ENCODE results near the gene LAMC1. TPM values are rescaled to one million over a fixed set of nuclear protein-coding genes. Genes with fewer than 3 reads are reported as not detected.

Gene LAMC1
- total and polyA plus RNA-seq, 2 donors (not counting 1 experiment from before 2014, with no cell fraction given): 11.5 to 34.0 TPM

GRCh38 chr1:183027791-183028190 is 4.6 kb downstream of the LAMC1 start:
- Histone ChIP-seq H3K27ac (ENCODE audit: low read length in 2 of 2) (no peak overlapping the region), H3K4me2 (replicated peaks; ENCODE audit: low read depth, low read length, poor library complexity, severe bottlenecking) (no peak overlapping the region), H3K9me3 (ENCODE audit: control extremely low read depth in 1 of 3, control insufficient read depth in 2 of 3, insufficient read depth in 1 of 3, low read length in 2 of 3) (no peaks in the 10 kb centered on the region), H3K36me3 (replicated peaks in 1 of 2; ENCODE audit: control extremely low read depth in 1 of 2, control insufficient read depth in 1 of 2, extremely low read depth in 1 of 2, insufficient read depth in 2 of 2, low read length in 1 of 2) (no peaks in the 10 kb centered on the region), H3K27me3 (replicated peaks in 1 of 4; ENCODE audit: control extremely low read depth in 1 of 4, control insufficient read depth in 3 of 4, insufficient read depth in 4 of 4, low read length in 3 of 4) (no peaks in the 10 kb centered on the region), H4K20me1 (ENCODE audit: control insufficient read depth, insufficient read depth, low read length, poor library complexity, severe bottlenecking) (peaks cover 34% of the 10 kb centered on the region), H3K4me1 (ENCODE audit: control insufficient read depth in 2 of 2, insufficient read depth in 2 of 2, low read length in 2 of 2) (peaks cover 12 to 18% of the 10 kb centered on the region in 2 donors), H3K9ac (ENCODE audit: low read length) (no peak overlapping the region), H2AFZ (ENCODE audit: insufficient read depth, low read depth, low read length, poor library complexity, severe bottlenecking) (no peak overlapping the region), H3K79me2 (ENCODE audit: control insufficient read depth, insufficient read depth, low read length) (peaks cover 77% of the 10 kb centered on the region), H3K4me3 (ENCODE audit: control extremely low read depth in 1 of 5, extremely low read depth in 1 of 5, insufficient read depth in 1 of 5, low read depth in 2 of 5, low read length in 4 of 5) (no peak overlapping the region)
- ChIA-PET CTCF (interaction anchor here (0.6 to 1.2 kb wide), 2 partner anchors 20 to 42 kb away, joined by 3 read pairs; no protein-coding TSS in a partner anchor), POLR2A (no interaction called here)
- Mint-ChIP-seq H3K27me3 (no peaks in the 10 kb centered on the region), H3K27ac (no peak overlapping the region), H3K4me3 (no peak overlapping the region), H3K9me3 (ENCODE audit: insufficient read depth) (no peaks in the 10 kb centered on the region), H3K4me1 (peaks cover 56% of the 10 kb centered on the region)
- no peak for DNase-seq
- no peak for ATAC-seq (ENCODE audit: low read depth)
- TF ChIP-seq EZH2 (IDR thresholded peaks at IDR 0.05; ENCODE audit: borderline replicate concordance, insufficient read depth, low read depth, low read length, poor library complexity, severe bottlenecking): no peak
- TF ChIP-seq, protein P1, sequence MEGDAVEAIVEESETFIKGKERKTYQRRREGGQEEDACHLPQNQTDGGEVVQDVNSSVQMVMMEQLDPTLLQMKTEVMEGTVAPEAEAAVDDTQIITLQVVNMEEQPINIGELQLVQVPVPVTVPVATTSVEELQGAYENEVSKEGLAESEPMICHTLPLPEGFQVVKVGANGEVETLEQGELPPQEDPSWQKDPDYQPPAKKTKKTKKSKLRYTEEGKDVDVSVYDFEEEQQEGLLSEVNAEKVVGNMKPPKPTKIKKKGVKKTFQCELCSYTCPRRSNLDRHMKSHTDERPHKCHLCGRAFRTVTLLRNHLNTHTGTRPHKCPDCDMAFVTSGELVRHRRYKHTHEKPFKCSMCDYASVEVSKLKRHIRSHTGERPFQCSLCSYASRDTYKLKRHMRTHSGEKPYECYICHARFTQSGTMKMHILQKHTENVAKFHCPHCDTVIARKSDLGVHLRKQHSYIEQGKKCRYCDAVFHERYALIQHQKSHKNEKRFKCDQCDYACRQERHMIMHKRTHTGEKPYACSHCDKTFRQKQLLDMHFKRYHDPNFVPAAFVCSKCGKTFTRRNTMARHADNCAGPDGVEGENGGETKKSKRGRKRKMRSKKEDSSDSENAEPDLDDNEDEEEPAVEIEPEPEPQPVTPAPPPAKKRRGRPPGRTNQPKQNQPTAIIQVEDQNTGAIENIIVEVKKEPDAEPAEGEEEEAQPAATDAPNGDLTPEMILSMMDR (IDR thresholded peaks at IDR 0.05): no peak
- intact Hi-C loops (cut with micrococcal nuclease): no loop called here

GRCh38 chr1:183029591-183030000 is 6.4 kb downstream of the LAMC1 start:
- peaks cover 52% of the 10 kb centered on the region for H3K4me1 Mint-ChIP-seq
- DNase-seq (no peak), ATAC-seq (ENCODE audit: low read depth) (no peak)
- ChIA-PET POLR2A (no interaction called here), CTCF (no interaction called here)
- WGBS (ENCODE audit: insufficient coverage): 100% methylated on average over 1 of the region's 3 CpGs
- no peak overlapping the region for H3K4me2 ChIP-seq (replicated peaks; ENCODE audit: low read depth, low read length, poor library complexity, severe bottlenecking)
- H4K20me1 ChIP-seq (ENCODE audit: control insufficient read depth, insufficient read depth, low read length, poor library complexity, severe bottlenecking): peaks cover 28% of the 10 kb centered on the region
- H3K4me3 ChIP-seq (ENCODE audit: control extremely low read depth in 1 of 5, extremely low read depth in 1 of 5, insufficient read depth in 1 of 5, low read depth in 2 of 5, low read length in 4 of 5): no peak overlapping the region
- intact Hi-C loops (cut with micrococcal nuclease): no loop called here
- H3K9me3 ChIP-seq (ENCODE audit: control extremely low read depth in 1 of 3, control insufficient read depth in 2 of 3, insufficient read depth in 1 of 3, low read length in 2 of 3): no peaks in the 10 kb centered on the region
- H3K9ac ChIP-seq (ENCODE audit: low read length): no peak overlapping the region
- H3K27me3 ChIP-seq (replicated peaks in 1 of 4; ENCODE audit: control extremely low read depth in 1 of 4, control insufficient read depth in 3 of 4, insufficient read depth in 4 of 4, low read length in 3 of 4): no peaks in the 10 kb centered on the region
- TF ChIP-seq, protein P1 (IDR thresholded peaks at IDR 0.05): no peak
- no peak for TF ChIP-seq EZH2 (IDR thresholded peaks at IDR 0.05; ENCODE audit: borderline replicate concordance, insufficient read depth, low read depth, low read length, poor library complexity, severe bottlenecking)
- no peak overlapping the region for H2AFZ ChIP-seq (ENCODE audit: insufficient read depth, low read depth, low read length, poor library complexity, severe bottlenecking)
- peaks cover 7 to 13% of the 10 kb centered on the region in 2 donors for H3K4me1 ChIP-seq (ENCODE audit: control insufficient read depth in 2 of 2, insufficient read depth in 2 of 2, low read length in 2 of 2)
- H3K27ac ChIP-seq (ENCODE audit: low read length in 2 of 2): no peak overlapping the region
- no peak overlapping the region for H3K4me3 Mint-ChIP-seq
- no peaks in the 10 kb centered on the region for H3K9me3 Mint-ChIP-seq (ENCODE audit: insufficient read depth)
- H3K27me3 Mint-ChIP-seq: no peaks in the 10 kb centered on the region
- H3K36me3 ChIP-seq (replicated peaks in 1 of 2; ENCODE audit: control extremely low read depth in 1 of 2, control insufficient read depth in 1 of 2, extremely low read depth in 1 of 2, insufficient read depth in 2 of 2, low read length in 1 of 2): no peaks in the 10 kb centered on the region
- no peak overlapping the region for H3K27ac Mint-ChIP-seq
- peaks cover 73% of the 10 kb centered on the region for H3K79me2 ChIP-seq (ENCODE audit: control insufficient read depth, insufficient read depth, low read length)

Data from B cell (primary cell).